ENCODE data around the gene NPEPL1. TPM values are rescaled to one million over a fixed set of nuclear protein-coding genes. Genes with fewer than 3 reads are reported as not detected.

The NPEPL1 gene
- total and polyA plus RNA-seq, 2 donors (not counting 3 experiments of a cell fraction or from before 2014, with no cell fraction given), result 22.5 to 40.8 TPM

- POLR2A ChIA-PET, result no interaction called here
- no peak overlapping the region for H3K4me2 ChIP-seq (ENCODE audit: insufficient read depth, low read length)
- no peaks in the 10 kb centered on the region for H3K4me1 ChIP-seq (ENCODE audit: control insufficient read depth, extremely low read depth, insufficient read depth, low read length)
- H4K20me1 ChIP-seq (replicated peaks; ENCODE audit: control insufficient read depth, extremely low read depth, insufficient read depth, low read length), result no peaks in the 10 kb centered on the region
- TF ChIP-seq CTCF (IDR thresholded peaks at IDR 0.05; ENCODE audit: extremely low read depth in 1 of 2, insufficient read depth in 1 of 2, low read depth in 1 of 2, low read length in 2 of 2) (no peak), GATA2 (IDR thresholded peaks at IDR 0.05; ENCODE audit: insufficient read depth, insufficient read length, low read depth, low read length) (no peak), POLR2A (IDR thresholded peaks at IDR 0.05; ENCODE audit: low read depth, low read length) (no peak), POLR2AphosphoS5 (IDR thresholded peaks at IDR 0.05; ENCODE audit: insufficient read depth, low read depth, low read length) (no peak), FOS (IDR thresholded peaks at IDR 0.05; ENCODE audit: borderline replicate concordance, insufficient read depth, low read length) (no peak), MYC (IDR thresholded peaks at IDR 0.05; ENCODE audit: low read depth, low read length) (no peak), MAX (IDR thresholded peaks at IDR 0.05; ENCODE audit: insufficient read depth, insufficient read length) (no peak)
- CTCF ChIA-PET, result no interaction called here
- H2AFZ ChIP-seq (ENCODE audit: low read depth, low read length), result no peak overlapping the region
- no peaks in the 10 kb centered on the region for H3K9me1 ChIP-seq (replicated peaks; ENCODE audit: control insufficient read depth, extremely low read depth, insufficient read depth, low read length)
- peaks cover 5 to 56% of the 10 kb centered on the region in 2 experiments for H3K36me3 ChIP-seq (ENCODE audit: control insufficient read depth in 2 of 2, extremely low read depth in 1 of 2, insufficient read depth in 2 of 2, low read length in 2 of 2)
- H3K79me2 ChIP-seq (ENCODE audit: control insufficient read depth, insufficient read depth, low read length), result no peaks in the 10 kb centered on the region
- no peak overlapping the region for H3K27ac ChIP-seq (ENCODE audit: insufficient read depth, low read depth, low read length)
- FAIRE-seq (no peak), DNase-seq (ENCODE audit: low read depth, low spot score) (no peak)
- H3K4me3 ChIP-seq (replicated peaks in 1 of 3; ENCODE audit: insufficient read depth in 1 of 3, low read depth in 1 of 3, low read length in 3 of 3), result no peak overlapping the region
- dilution Hi-C loops (cut with MboI; ENCODE audit: extremely low pct_ligation_motif_present, low sequenced_read_pairs), result no loop called here
- intact Hi-C loops (cut with micrococcal nuclease), result no loop called here
- no peaks in the 10 kb centered on the region for H3K9me3 ChIP-seq (replicated peaks; ENCODE audit: control insufficient read depth, insufficient read depth, low read length)
- H3K9ac ChIP-seq (replicated peaks; ENCODE audit: extremely low read depth, insufficient read depth, low read length), result no peak overlapping the region
- no peaks in the 10 kb centered on the region for H3K27me3 ChIP-seq (ENCODE audit: control insufficient read depth in 2 of 2, insufficient read depth in 2 of 2, low read length in 2 of 2)
- BruUV-seq (replicated peaks), result no TSS peak
Observed at GRCh38 chr20:58700823-58701222, 8.2 kb downstream of the NPEPL1 start.

Data from endothelial cell of umbilical vein (primary cell).